ENCODE data around the gene ARHGAP18. TPM values are rescaled to one million over a fixed set of nuclear protein-coding genes. Genes with fewer than 3 reads are reported as not detected.

ARHGAP18 gene
- polyA plus RNA-seq, 1 of the 3 experiments (the other 2 are of a cell fraction), result 25.0 TPM

GRCh38 chr6:129552413-129552812 lies 157.6 kb downstream of the ARHGAP18 start:
- H4K20me1 ChIP-seq (ENCODE audit: insufficient read depth), result no peaks in the 10 kb centered on the region
- no peak for TF ChIP-seq FOXJ3 (CRISPR knock-in tag; IDR thresholded peaks at IDR 0.05)
- no peaks in the 10 kb centered on the region for H3K79me2 ChIP-seq (ENCODE audit: insufficient read depth)
- H3K4me1 ChIP-seq (ENCODE audit: control insufficient read depth in 1 of 2, insufficient read depth in 2 of 2, low read depth in 1 of 2, low read length in 1 of 2), result no peaks in the 10 kb centered on the region
- H3K4me3 ChIP-seq (ENCODE audit: low read depth in 2 of 2, low read length in 1 of 2), result no peak overlapping the region
- H3K9me3 ChIP-seq, result no peaks in the 10 kb centered on the region
- no peak overlapping the region for H3K27ac ChIP-seq (ENCODE audit: low read depth in 2 of 2, low read length in 1 of 2)
- H3K36me3 ChIP-seq (replicated peaks in 1 of 2; ENCODE audit: control insufficient read depth in 1 of 2, insufficient read depth in 2 of 2, low read length in 1 of 2), result peaks cover 24 to 59% of the 10 kb centered on the region in 2 experiments
- no peak for DNase-seq
- no peak overlapping the region for H3K9ac ChIP-seq
- WGBS (ENCODE audit: low lambda C conversion rate), result 93% methylated on average over 2 of the region's 2 CpGs
- no peak overlapping the region for H3K4me2 ChIP-seq
- H2AFZ ChIP-seq (ENCODE audit: low read depth), result no peak overlapping the region
- H3K27me3 ChIP-seq (ENCODE audit: insufficient read depth), result no peaks in the 10 kb centered on the region
- ChIA-PET POLR2A (no interaction called here), CTCF (no interaction called here)
- H3F3A ChIP-seq (replicated peaks; ENCODE audit: insufficient read depth), result peaks cover 7% of the 10 kb centered on the region
- no peaks in the 10 kb centered on the region for H3K9me2 ChIP-seq

- no peaks in the 10 kb centered on the region for H3K9me2 ChIP-seq
- ChIA-PET CTCF (interaction anchor here (0.6 kb wide), 1 partner anchor 181 kb away, joined by 3 read pairs; no protein-coding TSS in a partner anchor), POLR2A (no interaction called here)
- H3K4me1 ChIP-seq (ENCODE audit: control insufficient read depth in 1 of 2, insufficient read depth in 2 of 2, low read depth in 1 of 2, low read length in 1 of 2), result no peaks in the 10 kb centered on the region
- no peak overlapping the region for H2AFZ ChIP-seq (ENCODE audit: low read depth)
- no peak overlapping the region for H3K4me2 ChIP-seq
- H3K36me3 ChIP-seq (replicated peaks in 1 of 2; ENCODE audit: control insufficient read depth in 1 of 2, insufficient read depth in 2 of 2, low read length in 1 of 2), result peaks cover 32 to 68% of the 10 kb centered on the region in 2 experiments
- no peak overlapping the region for H3K4me3 ChIP-seq (ENCODE audit: low read depth in 2 of 2, low read length in 1 of 2)
- no peaks in the 10 kb centered on the region for H3K79me2 ChIP-seq (ENCODE audit: insufficient read depth)
- no peak overlapping the region for H3K9ac ChIP-seq
- H4K20me1 ChIP-seq (ENCODE audit: insufficient read depth), result no peaks in the 10 kb centered on the region
- no peaks in the 10 kb centered on the region for H3K27me3 ChIP-seq (ENCODE audit: insufficient read depth)
- DNase-seq, result no peak
- peaks cover 7% of the 10 kb centered on the region for H3F3A ChIP-seq (replicated peaks; ENCODE audit: insufficient read depth)
- no peaks in the 10 kb centered on the region for H3K9me3 ChIP-seq
- TF ChIP-seq GABPA (IDR thresholded peaks at IDR 0.05; ENCODE audit: low read depth), result no peak
- no peak for TF ChIP-seq EP300 (IDR thresholded peaks at IDR 0.05; ENCODE audit: borderline replicate concordance in 1 of 2, low read depth in 1 of 2, low read length in 1 of 2)
- no peak for TF ChIP-seq PBX3 (IDR thresholded peaks at IDR 0.05)
- TF ChIP-seq CHD2 (IDR thresholded peaks at IDR 0.05; ENCODE audit: low read length, partially characterized antibody), result no peak
- TF ChIP-seq SIN3A (IDR thresholded peaks at IDR 0.05; ENCODE audit: borderline replicate concordance, low read depth, low read length), result no peak
- 95% methylated on average over 1 of the region's 1 CpG for WGBS (ENCODE audit: low lambda C conversion rate)
- H3K27ac ChIP-seq (ENCODE audit: low read depth in 2 of 2, low read length in 1 of 2), result no peak overlapping the region
These were observed 158.5 kb downstream of the ARHGAP18 start for GRCh38 chr6:129551486-129551885.

- peaks cover 21 to 68% of the 10 kb centered on the region in 2 experiments for H3K36me3 ChIP-seq (replicated peaks in 1 of 2; ENCODE audit: control insufficient read depth in 1 of 2, insufficient read depth in 2 of 2, low read length in 1 of 2)
- peaks cover 14% of the 10 kb centered on the region for H3F3A ChIP-seq (replicated peaks; ENCODE audit: insufficient read depth)
- H3K4me1 ChIP-seq (ENCODE audit: control insufficient read depth in 1 of 2, insufficient read depth in 2 of 2, low read depth in 1 of 2, low read length in 1 of 2), result no peaks in the 10 kb centered on the region
- POLR2A ChIA-PET, result no interaction called here
- H3K4me3 ChIP-seq (ENCODE audit: low read depth in 2 of 2, low read length in 1 of 2), result no peak overlapping the region
- no peaks in the 10 kb centered on the region for H3K9me2 ChIP-seq
- H3K4me2 ChIP-seq, result no peak overlapping the region
- no peaks in the 10 kb centered on the region for H3K27me3 ChIP-seq (ENCODE audit: insufficient read depth)
- CTCF ChIA-PET, result interaction anchor here (1.0 to 1.3 kb wide), 2 partner anchors 33 to 46 kb away, joined by 3 read pairs; no protein-coding TSS in a partner anchor
- no peaks in the 10 kb centered on the region for H3K79me2 ChIP-seq (ENCODE audit: insufficient read depth)
- H3K27ac ChIP-seq (ENCODE audit: low read depth in 2 of 2, low read length in 1 of 2), result no peak overlapping the region
- no peak overlapping the region for H2AFZ ChIP-seq (ENCODE audit: low read depth)
- no peak for DNase-seq
- TF ChIP-seq CHD2 (IDR thresholded peaks at IDR 0.05; ENCODE audit: low read length, partially characterized antibody) (no peak), MEF2A (IDR thresholded peaks at IDR 0.05; ENCODE audit: borderline replicate concordance, low read depth) (no peak), MXI1 (IDR thresholded peaks at IDR 0.05; ENCODE audit: low read depth, low read length) (no peak), TEAD4 (IDR thresholded peaks at IDR 0.05; ENCODE audit: borderline replicate concordance, insufficient read depth) (no peak), MAX (IDR thresholded peaks at IDR 0.05; ENCODE audit: low read depth) (no peak), SIN3A (IDR thresholded peaks at IDR 0.05; ENCODE audit: borderline replicate concordance, low read depth, low read length) (no peak), GATA2 (CRISPR knock-in tag; IDR thresholded peaks at IDR 0.05) (no peak)
- WGBS (ENCODE audit: low lambda C conversion rate), result 63% methylated on average over 4 of the region's 4 CpGs
- no peaks in the 10 kb centered on the region for H4K20me1 ChIP-seq (ENCODE audit: insufficient read depth)
- peaks cover 8% of the 10 kb centered on the region; the same call in 1 of the 2 replicates for H3K9me3 ChIP-seq
- H3K9ac ChIP-seq, result no peak overlapping the region
These were observed 163.3 kb downstream of the ARHGAP18 start for GRCh38 chr6:129546702-129547101.

All from SK-N-SH (cell line).